GM19240 (cell line): ENCODE data around the gene TMCC3.
A peak's percentile ranks its signal among the peaks of the same experiment; 100 is the strongest.

Experiments
- DNase-seq: peaks from one replicate; pipeline ENCODE4 v3.0.0; 2011; ENCODE audit warnings: low spot score; ENCODE audit not compliant: insufficient read length

Gene TMCC3

GRCh38 chr12:94673496-94673895 is 23.1 kb upstream of the TMCC3 start:
- no peak for DNase-seq

DNA sequence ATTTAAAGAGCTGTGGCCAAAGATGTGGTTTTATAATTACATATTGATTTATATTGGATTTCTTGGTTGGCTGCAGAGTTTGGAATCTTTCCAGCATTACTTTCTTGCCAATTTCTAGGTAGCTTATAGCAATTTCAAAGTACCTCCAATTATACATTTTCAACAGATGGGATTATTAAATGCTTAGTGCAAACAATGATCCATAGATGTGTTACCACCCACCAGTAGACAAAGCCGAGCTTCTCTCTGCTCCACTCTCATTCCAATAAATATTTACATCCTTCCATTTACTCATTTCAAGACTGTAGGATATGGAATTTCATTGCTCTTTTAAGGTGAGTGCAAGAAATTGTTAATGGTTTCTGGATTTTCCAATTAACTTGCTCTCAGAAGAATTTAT is 21.6 kb upstream of the TMCC3 start:
- DNase-seq = no peak

GRCh38 chr12:94670898-94671297 is 20.5 kb upstream of the TMCC3 start:
- DNase-seq = no peak

GRCh38 chr12:94670075-94670474 is 19.7 kb upstream of the TMCC3 start:
- DNase-seq = no peak

- DNase-seq = no peak
These were observed 16.7 kb upstream of the TMCC3 start for GRCh38 chr12:94667031-94667540.

DNA sequence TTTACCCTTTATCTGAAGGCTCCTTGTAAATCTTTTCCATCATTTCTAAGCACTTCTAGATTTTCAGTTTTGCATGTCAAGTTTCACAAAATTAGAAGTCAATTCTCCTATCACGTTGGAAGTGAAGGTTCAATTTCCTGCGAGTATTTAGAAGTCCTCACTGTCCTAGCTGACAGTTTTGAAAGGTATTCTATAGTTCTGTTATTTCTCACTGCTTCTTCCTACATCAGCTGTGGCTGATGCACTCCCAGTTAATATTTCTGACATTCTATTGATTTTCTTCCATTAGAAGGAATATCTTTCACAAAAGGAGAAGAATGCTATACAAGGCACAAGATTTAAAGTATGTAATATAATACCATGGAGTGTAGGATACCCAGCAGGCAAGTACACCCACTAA is 15.8 kb upstream of the TMCC3 start:
- no peak for DNase-seq

DNA sequence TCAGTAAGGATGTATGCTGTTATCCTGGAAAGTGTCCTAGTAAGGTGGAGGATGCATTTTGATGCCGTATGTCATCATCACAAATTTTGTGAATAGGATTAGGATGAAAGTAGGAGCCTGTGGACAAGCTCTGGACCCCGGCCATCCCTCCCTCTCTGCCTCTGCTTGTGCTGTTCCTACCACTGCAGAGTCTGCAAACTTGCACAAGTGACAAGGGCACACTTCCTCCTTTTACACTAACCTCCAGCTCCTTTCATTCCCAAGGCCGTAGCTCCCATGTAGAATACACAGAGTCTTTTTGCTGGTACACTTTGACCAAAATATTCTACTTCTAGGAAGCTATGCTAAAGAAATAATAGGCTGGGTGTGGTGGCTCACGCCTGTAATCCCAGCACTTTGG is 13.3 kb upstream of the TMCC3 start:
- no peak for DNase-seq

DNA sequence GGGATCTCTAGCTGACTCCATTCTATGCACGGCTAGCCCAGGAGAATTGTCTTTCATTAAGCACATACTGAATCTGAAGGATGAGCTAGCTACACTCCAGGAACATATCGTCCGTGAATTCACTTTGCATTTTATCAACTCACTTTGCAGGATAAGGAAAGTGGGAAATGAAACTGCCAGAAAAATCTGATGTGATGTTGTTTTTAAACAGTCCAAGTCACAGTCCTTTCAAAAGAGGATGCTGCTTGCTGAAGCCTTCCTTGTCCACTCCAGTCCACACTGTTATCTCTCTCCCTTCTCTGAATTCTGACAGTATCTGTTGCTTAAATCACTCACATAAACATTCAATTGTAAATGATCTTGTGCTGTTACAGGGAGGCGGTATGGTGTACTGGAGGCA is 12.7 kb upstream of the TMCC3 start:
- no peak for DNase-seq

DNA sequence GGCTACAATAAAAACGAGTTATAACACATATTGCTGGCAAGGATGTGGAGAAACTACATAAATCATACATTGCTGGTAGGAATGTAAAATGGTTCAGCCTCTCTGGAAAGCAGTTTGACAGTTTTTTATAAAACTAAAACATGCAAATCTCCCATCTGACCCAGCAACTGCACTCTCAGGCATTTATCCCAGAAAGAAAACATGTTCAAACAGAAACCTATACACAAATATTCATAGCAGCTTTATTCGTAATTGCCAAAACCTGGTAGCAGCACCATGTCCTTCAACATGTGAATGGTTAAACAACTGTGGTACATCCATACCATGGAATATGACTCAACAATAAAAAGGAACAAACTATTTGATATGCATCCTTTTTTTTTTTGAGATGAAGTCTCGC is 10.1 kb upstream of the TMCC3 start:
- no peak for DNase-seq

- DNase-seq = no peak
These were observed 9.1 kb upstream of the TMCC3 start for GRCh38 chr12:94659346-94659930.

- DNase-seq = no peak
These were observed 8.6 kb upstream of the TMCC3 start for GRCh38 chr12:94658931-94659330.

DNA sequence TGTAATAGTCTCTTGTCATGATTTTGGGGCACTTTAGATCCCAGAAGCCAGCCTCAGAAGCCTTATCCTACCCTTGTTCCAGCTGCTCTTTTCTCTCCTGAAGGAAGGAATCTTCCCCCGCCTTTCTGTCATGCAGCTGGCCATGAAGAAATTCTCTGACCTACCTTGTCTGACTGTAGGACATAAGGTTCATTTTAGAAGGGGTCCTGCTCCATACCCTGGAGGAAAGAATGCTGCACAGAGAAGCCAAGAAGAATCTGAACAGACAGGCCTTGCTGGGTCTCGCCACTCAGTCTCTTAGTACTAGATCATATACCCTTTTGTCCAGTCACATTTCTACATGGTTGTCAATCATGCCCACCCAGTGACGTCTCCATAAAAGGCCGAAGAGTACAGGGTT is 6.2 kb upstream of the TMCC3 start:
- no peak for DNase-seq

GRCh38 chr12:94649349-94650142 is 811 bp downstream of the TMCC3 start:
- no peak for DNase-seq

DNA sequence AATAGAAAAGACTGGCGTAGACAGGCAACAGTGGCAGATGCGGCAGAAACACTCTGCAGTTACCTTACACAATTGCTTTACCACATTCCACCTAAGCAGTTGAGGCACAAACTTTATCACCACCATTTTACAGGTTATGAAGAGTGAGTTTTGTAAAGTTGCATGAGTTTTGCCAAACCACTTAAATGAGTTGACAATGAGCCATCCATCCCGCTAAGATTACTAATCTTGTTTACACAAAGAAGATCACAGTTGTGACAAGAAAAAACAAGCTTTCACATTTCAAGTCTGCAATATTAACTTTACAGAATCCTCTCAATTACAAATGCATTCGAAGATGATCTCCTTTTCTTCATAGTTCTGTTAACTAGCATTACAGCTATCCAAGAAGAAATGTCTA is 1.8 kb downstream of the TMCC3 start:
- no peak for DNase-seq

GRCh38 chr12:94644141-94644979 is 6.0 kb downstream of the TMCC3 start:
- no peak for DNase-seq

- DNase-seq = no peak
These were observed 6.8 kb downstream of the TMCC3 start for GRCh38 chr12:94643606-94644005.

GRCh38 chr12:94641283-94641682 is 9.1 kb downstream of the TMCC3 start:
- DNase-seq = no peak

- DNase-seq = peak; percentile 56
These were observed 10.0 kb downstream of the TMCC3 start for GRCh38 chr12:94640134-94640928.

DNA sequence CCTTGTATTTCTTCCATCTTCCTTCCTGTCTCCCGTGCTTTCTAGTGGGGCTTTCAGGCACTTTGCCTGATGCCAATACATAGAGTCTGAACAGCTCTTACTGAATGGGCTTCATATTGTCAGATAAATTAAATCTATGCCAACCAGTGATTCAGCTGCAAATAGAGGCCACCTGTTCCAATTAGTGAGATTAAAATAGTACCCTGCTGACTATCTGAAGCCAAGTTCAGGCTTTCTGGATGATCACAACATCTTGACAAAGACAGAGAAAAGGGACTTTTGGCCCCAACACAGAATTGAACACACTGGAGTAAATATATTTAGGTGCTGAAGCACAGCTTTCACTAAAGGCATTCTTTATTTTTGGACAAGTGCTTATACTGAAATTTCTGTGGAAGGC is 11.8 kb downstream of the TMCC3 start:
- DNase-seq = no peak

DNA sequence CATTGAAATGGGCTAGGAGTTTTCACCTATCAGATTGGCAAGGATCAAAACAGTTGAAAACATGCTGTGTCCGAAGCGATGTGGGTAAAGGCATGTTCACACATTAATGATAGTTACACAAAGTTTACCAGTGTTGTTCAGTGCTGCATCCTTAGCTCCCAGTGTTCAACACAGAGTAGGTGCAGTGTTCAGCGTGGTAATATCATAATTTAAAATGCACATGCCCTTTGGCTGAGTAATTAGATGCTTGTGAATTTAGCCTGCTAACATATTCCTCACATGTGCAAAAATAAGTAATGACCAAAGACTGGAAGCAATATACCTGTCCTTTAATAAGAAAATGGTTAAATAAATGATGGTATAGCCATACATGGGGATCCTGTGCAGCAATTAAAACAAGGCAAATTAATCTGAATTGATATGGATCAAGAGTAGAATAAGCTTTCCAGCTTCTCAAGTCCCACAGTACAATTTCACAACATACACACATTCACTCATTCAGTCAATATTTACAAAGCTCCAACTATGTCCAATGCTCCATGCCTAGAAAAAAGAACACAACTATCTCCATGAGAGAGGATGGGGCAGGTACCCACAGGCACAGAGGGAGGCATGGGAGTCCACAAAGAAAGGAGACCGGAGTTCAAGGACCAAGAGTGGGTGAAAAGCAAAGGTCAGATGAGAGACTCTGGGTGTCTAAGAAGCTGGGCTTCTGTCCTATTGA is 12.8 kb downstream of the TMCC3 start:
- DNase-seq = no peak
